ENCODE data around the gene REEP3.
A peak's percentile ranks its signal among the peaks of the same experiment; 100 is the strongest.
"Not testable (repeated sequence)": the region's sequence is repeated elsewhere in the genome, so short reads cannot be mapped to it uniquely, and the experiment has no call there.

The REEP3 gene

DNA sequence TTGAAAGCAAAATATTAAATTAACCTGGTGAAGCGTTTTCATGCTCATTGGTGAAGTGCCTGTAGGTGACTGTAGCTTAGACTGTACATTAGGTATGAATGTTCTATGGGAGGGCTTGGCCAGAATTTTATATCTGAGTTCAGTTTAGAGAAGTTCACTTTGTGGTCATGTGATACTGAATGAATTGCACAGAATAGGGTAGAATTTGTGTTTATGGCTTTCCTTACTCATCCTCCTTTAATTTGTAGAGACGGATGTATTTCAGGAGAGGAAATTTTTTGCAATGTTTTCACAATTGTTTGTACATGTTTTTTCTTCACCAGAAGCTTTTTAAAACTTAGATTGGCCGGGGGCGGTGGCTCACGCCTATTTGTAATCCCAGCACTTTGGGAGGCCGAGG is 32.3 kb downstream of the REEP3 start:
- no peak for DNase-seq

DNA sequence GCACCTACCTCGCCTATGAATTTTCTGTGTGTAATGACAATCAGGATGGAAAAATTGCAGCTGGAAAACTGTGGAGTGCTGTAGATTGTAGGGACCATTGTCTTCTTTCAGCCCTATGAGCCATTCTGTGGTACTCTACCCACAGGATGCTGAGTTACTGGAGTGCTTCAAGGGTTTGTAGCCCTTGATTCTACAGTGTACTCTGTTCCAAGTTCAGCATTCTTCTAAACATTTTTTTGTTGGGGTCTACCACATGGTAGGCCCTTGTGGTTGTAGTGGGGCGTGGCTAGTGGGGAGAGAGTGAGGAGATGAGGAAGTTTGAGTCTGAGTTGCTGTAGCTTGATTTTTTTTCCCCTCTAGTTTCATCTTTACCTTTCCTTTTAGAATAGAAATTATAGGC is 33.5 kb downstream of the REEP3 start:
- no peak for DNase-seq

DNA sequence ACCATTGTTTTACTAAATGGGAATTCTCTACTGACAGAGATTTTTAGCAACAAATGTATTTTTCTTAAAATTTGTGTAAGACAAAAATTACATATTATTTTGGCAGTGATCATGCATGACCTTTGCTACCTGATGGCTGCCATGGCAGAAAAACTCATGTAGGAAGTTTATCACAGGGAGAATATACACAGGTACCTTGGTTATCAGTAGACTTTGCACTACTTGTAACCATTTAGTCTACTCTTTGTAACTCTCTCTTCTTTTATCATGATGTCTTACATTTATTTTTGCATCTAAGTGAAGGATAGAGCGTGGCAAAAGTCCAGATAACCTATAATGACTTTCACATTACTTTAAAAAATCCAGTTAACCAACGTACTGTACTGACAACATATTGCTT is 34.1 kb downstream of the REEP3 start:
- no peak for DNase-seq

DNA sequence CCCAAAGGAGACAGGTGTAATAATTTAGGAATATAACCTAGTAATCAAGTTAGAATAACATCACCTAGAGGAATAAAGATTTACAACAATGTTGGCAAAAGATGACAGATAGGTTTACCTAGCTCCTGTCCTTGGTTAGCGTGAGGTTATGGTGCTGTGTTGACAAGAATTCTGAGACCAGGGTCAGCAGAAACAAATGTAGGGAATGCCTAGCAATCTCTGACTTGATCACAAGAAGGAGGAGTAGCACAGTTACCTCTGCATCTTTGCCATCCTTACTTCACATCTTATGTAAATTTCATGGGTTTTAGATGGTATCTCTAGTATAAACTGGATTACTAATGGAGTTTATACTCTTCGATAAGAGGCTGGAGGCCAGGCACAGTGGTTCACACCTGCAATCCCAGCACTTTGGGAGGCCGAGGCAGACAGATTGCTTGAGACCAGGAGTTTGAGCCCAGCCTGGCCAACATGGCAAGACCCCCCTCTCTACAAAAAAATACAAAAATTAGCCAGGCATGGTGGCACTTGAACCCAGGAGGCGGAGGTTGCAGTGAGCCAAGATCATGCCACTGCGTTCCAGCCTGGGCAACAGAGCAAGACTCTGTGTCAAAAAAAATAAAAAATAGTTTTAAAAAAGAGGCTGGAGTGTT is 37.1 kb downstream of the REEP3 start:
- peak; percentile 3 for DNase-seq

DNA sequence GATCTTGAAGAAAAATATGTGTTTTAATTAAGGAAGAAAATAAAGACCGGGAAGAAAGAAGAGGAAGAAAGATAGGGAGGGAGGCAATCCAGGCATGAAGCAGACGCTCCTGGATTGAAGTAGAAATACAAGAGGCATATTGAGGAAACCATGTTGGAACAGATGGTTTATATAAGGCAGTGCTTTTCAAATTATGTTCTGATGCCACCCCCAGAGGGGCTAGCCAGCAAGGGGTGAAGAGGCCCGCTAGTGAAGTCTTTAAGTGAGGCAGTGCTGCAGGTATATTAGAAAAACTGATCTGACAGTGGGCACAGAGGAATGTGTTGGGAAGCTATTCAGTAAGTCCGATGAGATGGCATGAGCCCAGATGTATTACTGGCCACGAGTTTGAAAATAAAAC is 40.1 kb downstream of the REEP3 start:
- peak; percentile 34 for DNase-seq

DNA sequence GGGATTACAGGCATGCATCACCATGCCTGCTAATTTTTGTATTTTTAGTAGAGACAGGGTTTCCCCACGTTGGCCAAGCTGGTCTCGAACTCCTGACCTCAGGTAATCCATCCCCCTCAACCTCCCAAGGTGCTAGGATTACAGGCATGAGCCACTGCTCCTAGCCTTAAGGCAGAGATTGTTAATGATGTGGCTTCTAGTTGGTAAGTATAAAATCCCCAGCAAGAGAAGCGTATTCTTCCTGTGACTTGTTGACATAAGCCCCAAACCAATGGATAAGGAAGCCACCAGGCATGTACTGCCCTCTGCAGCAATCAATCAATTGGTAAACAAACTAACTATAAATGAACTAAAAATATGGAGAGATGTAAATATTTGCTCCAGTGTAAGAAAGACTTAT is 41.2 kb downstream of the REEP3 start:
- no peak for DNase-seq

DNA sequence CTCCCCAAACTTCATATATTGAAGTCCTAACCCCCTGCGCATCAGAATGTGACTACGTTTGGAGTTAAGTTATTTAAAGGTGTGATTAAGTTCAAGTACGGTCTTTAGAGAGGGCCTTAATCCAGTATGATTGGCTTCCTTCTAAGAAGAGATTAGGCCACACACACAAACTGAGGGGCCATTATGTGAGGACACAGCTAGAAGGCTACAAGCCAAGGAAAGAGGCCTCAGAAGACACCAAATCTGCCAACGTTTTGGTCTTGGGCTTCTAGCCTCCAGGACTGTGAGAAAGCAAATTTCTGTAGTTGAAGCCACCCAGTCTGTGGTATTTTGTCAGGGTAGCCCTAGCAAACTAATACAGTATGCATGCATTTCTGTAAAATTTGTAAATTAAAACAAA is 41.7 kb downstream of the REEP3 start:
- no peak for DNase-seq

DNA sequence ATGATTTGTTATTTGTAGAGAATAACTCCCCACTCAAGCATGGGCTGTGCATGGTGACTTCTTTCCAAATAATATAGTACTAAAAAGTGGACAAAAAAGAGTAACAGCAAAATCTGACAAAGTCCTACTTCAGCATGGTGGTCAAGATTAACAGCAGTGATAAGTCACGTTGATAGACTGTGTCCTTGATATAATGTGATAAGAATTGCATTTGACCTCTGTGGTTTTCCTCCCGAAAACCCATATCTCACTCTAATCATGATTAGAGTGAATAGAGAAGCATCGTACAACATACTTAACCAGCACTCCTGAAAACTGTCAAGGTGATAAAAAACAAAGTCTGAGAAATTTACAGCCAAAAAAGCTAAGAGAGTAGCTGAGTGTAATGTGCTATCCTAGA is 42.4 kb downstream of the REEP3 start:
- DNase-seq: no peak

DNA sequence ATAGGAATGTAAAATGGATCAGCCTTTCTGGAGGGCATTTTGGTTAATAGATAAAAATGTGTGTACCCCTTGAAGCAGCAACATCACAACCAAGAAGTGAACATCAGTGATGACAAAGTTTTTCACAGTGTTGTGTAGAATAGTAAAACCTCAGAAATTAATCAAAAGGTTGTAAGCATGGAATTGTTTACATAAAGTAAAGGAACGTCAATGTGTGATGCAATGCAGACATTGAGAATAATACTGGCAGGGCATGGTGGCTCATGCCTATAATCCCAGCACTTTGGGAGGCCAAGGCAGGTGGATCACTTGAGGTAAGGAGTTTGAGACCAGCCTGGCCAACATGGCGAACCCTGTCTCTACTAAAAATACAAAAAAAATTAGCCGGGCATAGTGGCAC is 43.5 kb downstream of the REEP3 start:
- DNase-seq: not testable (repeated sequence)

DNA sequence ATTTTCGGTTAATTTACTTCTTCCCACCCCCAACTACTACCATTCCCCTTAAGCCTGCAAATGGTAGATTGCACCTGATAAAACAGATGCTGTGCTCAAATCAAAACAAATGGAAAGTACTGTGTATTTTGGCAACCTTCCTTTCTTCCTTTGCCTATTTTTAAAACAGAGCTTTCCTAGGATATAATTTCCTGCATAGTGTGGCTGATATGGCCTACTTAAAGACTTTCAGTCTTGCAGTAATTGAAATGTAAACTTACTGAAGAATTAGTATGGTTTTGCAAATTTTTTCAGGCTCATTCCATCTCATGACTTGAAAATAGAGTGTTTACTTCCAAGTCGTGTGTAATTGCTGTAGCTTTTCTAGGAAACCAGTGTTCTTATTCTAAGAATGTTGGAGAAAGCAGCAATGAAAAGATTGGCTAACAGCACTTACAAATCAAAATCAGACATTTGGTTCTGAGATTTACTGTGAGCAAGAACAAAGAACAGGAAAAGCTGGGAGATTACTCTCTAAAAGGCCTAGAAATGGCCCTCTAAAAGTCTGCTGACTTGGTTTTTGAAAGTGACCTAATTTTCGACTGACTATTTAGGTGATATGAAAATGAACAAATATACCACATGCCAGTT is 52.0 kb downstream of the REEP3 start:
- peak; percentile 82 for DNase-seq

DNA sequence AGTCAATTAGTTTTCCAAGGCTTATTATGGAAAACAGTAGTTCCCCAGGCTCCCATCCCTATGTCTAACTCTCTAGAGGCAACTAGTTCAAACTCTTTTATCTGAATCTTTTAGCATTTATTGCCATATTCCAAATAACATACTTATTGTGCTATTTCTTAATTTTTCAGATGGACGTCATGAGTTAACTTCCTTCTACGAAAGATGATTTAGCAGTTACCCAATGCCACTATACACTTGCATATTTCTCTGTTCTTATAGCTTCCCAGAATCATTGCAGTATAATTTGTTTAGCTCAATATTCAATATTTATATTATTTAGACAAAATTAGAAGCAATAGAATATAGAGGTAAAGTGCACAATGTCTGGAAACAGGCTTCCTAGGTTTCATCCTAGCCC is 52.8 kb downstream of the REEP3 start:
- no peak for DNase-seq

DNA sequence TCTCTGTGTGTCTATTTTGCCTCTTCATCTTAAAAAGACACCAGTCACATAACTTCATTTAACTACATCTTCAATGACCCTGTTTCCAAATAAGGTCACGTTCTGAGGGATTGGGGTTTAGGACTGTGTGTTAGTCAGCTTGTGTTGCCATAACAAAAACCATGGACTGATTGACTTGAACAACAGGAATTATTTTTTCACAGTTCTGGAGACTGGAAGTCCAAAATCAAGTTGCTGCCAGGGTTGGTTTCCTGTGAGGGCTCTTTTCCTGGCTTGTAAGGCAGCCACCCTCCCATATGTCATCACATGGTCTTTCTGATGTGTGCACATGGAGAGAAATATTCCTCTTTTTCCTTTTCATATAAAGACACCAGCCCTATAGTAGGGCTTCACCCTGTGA is 55.3 kb downstream of the REEP3 start:
- no peak for DNase-seq

DNA sequence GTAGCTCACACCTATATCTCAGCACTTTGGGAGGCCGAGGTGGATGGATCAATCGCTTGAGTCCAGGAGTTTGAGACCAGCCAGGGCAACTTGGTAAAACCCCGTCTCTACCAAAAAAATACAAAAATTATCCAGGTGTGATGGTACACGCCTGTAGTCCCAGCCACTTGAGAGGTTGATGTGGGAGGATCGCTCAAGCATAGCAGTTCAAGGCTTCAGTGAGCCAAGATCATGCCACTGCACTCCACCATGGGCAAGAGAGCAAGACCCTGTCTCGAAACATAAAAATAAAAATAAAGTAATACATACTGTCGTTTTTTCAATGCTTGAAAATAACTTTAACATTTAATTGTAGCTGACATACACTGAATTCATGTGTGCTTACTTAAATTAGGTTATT is 57.3 kb downstream of the REEP3 start:
- DNase-seq: no peak

DNA sequence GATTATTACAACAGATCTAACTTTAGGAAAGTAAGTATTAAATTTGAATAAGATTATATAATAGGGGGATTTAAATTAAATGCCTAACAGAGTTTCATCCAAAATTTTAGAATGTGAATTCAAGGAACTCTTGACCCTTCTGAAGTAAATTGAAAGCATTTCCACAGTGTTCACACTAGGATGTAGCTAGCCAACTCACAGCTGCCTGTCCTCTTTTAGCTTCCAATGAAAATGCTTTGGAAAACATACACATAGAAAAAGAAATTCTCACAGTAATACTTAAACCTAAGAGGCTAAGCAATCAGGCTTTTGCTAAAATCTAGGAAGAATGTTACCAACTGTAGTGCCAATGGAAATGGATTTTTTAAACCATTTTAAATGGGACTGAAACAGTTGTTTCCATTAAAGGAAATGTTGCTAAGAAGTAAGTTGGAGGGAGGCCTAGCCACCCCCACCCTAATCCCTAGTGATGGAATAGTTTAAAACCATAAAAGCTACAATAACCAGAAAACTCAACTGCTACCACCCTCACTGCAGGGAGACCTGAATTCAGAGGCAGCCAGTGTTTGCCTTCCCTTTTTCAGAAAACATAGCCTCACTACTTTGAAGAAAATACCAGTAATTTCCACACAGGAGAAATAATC is 58.3 kb downstream of the REEP3 start:
- DNase-seq: no peak

DNA sequence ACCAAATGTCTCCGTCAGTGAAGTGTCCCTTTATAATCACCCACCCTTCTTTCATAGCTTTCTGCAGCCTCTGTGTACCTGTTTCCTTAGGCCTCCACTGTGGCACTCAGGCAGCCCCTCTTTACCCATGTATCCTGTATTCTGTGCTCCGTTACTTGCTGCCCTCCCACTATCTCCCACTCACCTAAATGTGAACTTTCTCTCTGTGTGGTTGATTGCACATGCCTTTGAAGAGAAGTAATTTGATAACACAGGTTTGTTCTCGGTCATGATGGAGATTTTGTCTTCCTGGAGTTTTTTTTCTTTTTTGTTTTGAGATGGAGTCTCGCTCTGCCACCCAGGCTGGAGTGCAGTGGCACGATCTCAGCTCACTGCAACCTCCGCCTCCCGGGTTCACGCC is 61.5 kb downstream of the REEP3 start:
- peak; percentile 3 for DNase-seq

DNA sequence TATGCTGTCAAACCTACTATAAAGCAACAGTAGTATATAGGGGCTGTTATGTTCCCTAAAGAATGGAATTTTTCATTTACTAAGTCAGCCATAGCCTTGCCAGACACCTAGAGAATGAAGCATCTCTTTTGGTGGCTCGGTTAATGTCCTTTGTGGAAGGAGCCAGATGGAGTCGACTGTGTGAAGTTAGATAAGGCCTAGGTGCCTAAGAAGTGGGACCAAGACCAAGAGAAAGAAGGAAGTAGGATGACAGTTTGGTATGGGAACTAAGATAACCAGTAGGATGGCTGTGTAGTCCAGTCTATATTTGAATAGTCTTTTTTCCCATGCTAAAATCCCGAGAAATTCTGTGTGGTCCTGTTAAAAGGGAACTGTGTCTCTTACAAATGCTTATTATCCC is 62.2 kb downstream of the REEP3 start:
- DNase-seq: no peak

DNA sequence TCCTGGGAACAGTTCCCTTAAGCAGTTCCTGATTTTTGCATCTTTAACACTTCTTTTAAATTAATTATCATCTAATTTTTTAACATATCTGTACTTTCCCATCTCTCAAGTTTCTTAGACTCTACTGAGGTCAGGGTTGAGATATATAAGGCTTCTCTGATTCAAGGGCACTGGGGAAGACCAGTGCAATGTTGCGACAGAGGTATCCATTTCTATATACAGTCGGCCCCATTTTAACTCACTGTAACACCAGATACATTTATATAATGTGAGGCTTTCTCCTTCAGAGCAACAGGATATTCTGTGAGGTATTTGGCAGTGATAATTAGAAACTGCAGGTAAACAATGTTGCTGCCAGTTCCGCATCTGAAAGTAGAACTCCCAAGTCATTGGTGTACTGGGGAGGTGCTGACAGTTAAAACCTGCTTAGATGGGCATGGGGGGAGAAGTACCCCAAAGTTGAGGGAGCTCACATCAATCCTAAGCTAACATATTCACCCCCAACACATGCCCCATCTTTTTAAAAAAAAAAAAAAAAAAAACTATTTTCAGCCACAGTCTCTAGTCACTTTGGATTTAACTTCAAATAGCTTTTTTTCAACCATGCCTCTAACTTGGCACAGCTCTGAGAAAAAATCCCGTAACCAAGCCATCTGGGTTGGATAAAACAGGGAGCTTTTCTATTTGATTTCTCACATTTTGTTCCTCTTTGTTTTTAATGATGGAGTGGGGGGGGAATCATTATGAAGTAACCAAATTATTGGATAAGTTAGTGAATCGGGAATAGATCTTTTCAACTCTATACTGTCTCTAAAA is 62.9 kb downstream of the REEP3 start:
- DNase-seq: no peak

DNA sequence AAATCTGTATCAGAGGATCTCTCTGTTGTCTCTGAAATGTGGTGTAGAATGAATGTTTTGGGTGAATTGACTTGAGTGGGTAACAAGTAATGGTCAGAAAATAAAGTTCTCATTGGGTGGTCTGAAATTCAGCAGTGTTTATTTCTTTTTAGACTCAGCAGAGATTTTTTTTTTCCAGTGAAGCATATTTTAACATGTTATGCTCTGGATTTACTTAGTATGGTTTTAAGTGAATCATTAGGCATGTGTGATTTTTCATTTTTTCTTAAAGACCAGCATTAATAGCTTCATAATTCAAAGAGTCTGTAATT is 63.5 kb downstream of the REEP3 start:
- no peak for DNase-seq

DNA sequence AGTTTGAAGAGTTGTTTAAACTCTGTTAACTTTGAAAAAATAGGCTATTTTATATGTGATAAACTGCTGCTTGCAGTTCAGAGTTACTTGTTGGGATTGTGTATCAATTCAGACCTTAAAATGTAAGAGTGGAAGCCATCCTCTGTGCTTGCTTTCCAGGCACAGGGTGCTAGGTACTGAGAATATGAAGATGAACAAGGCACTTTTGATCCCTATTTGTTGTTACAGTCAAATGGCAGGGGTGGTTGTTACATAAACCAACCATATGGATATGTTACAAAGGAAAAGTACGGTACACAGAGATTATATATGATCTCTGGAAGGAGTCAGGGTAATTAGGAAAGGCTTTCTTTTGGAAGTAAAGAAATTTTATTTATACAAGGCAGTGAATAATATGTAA is 63.8 kb downstream of the REEP3 start:
- DNase-seq: peak; percentile 87

DNA sequence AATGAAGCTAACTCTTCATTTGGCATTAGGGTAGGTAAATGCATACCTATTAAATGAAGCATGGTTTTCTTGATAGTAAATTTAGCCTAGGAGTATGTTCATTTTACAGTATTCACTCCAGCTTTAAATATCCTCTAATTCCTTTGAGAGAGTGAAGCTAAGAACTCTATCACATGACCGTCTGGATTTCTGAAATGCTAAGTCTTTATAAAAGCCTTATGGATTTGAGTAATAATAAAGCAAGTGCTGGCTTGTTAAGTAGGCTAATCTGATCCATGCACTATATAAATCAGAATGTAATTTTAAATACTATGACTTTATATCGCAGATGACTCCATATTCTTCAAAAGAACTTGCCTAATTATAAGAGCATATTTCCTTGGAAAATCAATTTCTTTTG is 64.8 kb downstream of the REEP3 start:
- DNase-seq: peak; percentile 29

DNA sequence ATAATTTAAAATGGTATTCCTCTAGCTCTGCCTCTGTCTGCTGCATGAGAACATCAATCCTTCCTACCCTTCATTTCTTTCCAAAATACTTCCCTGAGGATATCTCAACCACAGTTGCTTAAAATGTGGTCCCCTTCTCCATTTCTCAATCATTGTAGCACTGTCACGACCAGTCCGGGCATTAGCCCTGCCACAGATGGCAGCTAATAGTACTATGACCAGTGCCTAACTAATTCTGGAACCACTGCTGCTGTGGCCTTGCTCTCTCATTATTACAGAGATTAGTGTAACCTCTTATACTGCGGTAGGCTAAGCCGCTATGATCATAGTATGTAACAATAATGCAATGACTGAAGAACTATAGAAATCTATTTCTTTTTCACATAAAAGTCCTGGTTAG is 66.0 kb downstream of the REEP3 start:
- no peak for DNase-seq

DNA sequence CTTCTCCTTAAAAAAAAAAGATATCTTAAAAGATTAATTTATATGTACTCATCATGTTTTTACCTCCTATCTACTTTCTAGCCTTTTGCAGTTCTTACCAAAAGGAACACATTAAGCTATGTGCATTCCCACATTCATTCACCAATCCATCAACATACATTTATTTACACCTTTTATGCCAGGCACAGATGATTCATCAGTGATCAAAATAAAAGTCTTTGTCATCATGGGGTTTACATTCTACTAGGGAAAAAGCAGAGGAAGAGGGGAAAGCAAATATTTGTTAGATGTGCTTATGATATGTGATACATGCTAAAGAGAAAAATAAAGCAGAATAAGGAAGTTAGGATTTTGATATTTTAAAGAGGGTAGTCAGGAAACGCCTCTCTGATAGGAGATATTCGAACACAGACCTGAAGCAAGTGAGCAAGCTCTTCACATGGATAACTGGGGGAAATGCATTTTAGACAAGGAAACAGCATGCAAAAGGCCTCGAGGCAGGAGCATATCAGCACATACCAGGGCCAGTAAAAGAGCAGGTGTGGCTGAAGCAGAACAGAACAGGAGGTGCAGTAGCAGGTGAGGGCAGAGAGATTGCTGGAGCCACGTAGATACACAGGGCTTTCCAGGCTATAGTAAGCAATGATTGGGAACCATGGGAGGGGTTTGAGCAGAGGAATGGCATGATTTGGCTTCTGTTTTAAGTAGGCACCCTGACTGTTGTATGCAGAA is 67.4 kb downstream of the REEP3 start:
- peak; percentile 61 for DNase-seq
